HL-60 (cell line): Measurements from ENCODE around the gene SEC14L1.
"Not testable (repeated sequence)": the region's sequence is repeated elsewhere in the genome, so short reads cannot be mapped to it uniquely, and the experiment has no call there.

ENCODE experiments used
- DNase-seq, 2 experiments: peaks; one replicate each; pipeline ENCODE4 v3.0.0-alpha.2; 2010 to 2020; ENCODE audit warnings: low read depth in 1 of 2, low spot score in 1 of 2
- H3K27ac ChIP-seq: fragments of 250-450 bp; sonication (Bioruptor Pico); replicated peaks from 2 replicates; pipeline ENCODE4 v1.5.1; 2020; ENCODE audit warnings: mild to moderate bottlenecking, moderate library complexity
- H3K27me3 ChIP-seq: fragments of 250-450 bp; sonication (Bioruptor Pico); 2 replicates; pipeline ENCODE4 v1.5.1; 2021; ENCODE audit warnings: mild to moderate bottlenecking, moderate library complexity; ENCODE audit not compliant: insufficient read depth, poor library complexity, severe bottlenecking
- H3K4me3 ChIP-seq: replicated peaks from 2 replicates; pipeline ENCODE4 v1.5.1; 2011; ENCODE audit warnings: mild to moderate bottlenecking, control low read depth, low read length; ENCODE audit not compliant: insufficient read depth
- GABPA ChIP-seq: IDR thresholded peaks from 2 replicates; pipeline ENCODE4 v1.6.1; 2012; ENCODE audit warnings: low read depth
- POLR2AphosphoS5 ChIP-seq: IDR thresholded peaks from 2 replicates; pipeline ENCODE4 v1.6.1; 2012; ENCODE audit warnings: low read depth
- SPI1 ChIP-seq: IDR thresholded peaks from 2 replicates; pipeline ENCODE4 v1.6.1; 2012; ENCODE audit warnings: low read depth, mild to moderate bottlenecking, borderline replicate concordance
- TF ChIP-seq, protein P1 (sequence below): IDR thresholded peaks from 2 replicates; pipeline ENCODE4 v1.6.1; 2012; ENCODE audit warnings: low read depth; ENCODE audit not compliant: insufficient replicate concordance
- TF ChIP-seq, protein P2 (sequence below): IDR thresholded peaks from one replicate; pipeline ENCODE4 v1.5.1; 2011; ENCODE audit warnings: low read length, control low read depth, inconsistent platforms; ENCODE audit not compliant: insufficient read depth

The SEC14L1 gene

GRCh38 chr17:77137111-77137510, 3.7 kb upstream of the SEC14L1 start:
- Histone ChIP-seq H3K4me3 (no peak overlapping the region), H3K27me3 (no peaks in the 10 kb centered on the region), H3K27ac (no peak overlapping the region)
- TF ChIP-seq, protein P1, sequence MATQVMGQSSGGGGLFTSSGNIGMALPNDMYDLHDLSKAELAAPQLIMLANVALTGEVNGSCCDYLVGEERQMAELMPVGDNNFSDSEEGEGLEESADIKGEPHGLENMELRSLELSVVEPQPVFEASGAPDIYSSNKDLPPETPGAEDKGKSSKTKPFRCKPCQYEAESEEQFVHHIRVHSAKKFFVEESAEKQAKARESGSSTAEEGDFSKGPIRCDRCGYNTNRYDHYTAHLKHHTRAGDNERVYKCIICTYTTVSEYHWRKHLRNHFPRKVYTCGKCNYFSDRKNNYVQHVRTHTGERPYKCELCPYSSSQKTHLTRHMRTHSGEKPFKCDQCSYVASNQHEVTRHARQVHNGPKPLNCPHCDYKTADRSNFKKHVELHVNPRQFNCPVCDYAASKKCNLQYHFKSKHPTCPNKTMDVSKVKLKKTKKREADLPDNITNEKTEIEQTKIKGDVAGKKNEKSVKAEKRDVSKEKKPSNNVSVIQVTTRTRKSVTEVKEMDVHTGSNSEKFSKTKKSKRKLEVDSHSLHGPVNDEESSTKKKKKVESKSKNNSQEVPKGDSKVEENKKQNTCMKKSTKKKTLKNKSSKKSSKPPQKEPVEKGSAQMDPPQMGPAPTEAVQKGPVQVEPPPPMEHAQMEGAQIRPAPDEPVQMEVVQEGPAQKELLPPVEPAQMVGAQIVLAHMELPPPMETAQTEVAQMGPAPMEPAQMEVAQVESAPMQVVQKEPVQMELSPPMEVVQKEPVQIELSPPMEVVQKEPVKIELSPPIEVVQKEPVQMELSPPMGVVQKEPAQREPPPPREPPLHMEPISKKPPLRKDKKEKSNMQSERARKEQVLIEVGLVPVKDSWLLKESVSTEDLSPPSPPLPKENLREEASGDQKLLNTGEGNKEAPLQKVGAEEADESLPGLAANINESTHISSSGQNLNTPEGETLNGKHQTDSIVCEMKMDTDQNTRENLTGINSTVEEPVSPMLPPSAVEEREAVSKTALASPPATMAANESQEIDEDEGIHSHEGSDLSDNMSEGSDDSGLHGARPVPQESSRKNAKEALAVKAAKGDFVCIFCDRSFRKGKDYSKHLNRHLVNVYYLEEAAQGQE: no peak
- TF ChIP-seq SPI1: no peak
- TF ChIP-seq GABPA: no peak
- TF ChIP-seq, protein P2, sequence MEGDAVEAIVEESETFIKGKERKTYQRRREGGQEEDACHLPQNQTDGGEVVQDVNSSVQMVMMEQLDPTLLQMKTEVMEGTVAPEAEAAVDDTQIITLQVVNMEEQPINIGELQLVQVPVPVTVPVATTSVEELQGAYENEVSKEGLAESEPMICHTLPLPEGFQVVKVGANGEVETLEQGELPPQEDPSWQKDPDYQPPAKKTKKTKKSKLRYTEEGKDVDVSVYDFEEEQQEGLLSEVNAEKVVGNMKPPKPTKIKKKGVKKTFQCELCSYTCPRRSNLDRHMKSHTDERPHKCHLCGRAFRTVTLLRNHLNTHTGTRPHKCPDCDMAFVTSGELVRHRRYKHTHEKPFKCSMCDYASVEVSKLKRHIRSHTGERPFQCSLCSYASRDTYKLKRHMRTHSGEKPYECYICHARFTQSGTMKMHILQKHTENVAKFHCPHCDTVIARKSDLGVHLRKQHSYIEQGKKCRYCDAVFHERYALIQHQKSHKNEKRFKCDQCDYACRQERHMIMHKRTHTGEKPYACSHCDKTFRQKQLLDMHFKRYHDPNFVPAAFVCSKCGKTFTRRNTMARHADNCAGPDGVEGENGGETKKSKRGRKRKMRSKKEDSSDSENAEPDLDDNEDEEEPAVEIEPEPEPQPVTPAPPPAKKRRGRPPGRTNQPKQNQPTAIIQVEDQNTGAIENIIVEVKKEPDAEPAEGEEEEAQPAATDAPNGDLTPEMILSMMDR: no peak
- TF ChIP-seq POLR2AphosphoS5: no peak
- DNase-seq: no peak

GRCh38 chr17:77137886-77138285, 2.9 kb upstream of the SEC14L1 start:
- H3K27me3 ChIP-seq, H3K27ac ChIP-seq, H3K4me3 ChIP-seq: not testable (repeated sequence)
- peak in 1 of 2 experiments; percentile 2 for DNase-seq

DNA sequence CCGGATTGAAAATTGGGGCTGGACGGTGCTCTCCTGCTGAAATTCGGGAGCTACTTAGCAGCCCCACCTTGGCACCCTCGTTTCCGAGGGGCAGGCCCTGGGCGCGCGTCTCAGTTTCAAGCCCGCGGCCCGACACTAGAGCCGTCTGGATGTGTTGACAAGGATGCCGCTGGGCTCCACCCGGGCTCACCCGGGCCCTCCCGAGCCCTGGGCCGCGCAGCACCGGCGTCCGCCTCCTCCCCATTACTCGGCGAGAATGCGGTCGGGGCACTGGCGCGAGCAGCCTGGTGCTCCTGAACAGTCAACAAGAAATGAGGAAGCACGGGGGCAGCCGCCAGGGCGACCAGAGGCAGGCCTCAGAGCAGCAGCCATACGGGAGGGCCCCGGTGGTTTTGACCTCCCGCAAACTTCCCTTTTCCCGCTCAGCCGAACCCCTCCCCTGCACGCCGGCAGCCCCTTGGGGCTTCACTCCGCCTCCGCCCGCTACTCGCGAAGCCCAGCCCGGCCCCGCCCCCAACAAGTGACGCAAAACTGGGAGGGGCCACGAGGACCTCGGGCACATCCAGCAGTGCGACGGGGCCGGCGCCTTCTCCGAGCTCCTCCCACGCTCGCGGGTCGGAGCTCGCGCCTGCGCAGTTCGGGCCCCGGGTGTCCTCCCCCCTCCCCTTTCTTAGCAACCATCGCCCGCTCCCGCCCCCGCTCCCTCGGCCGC, 447 bp upstream of the SEC14L1 start:
- TF ChIP-seq, protein P1: peak; percentile 73
- peak; percentile 85 for TF ChIP-seq POLR2AphosphoS5
- TF ChIP-seq GABPA: no peak
- peak; percentile 79 for TF ChIP-seq SPI1
- TF ChIP-seq, protein P2: no peak
- Histone ChIP-seq H3K27ac (peak overlapping the region; percentile 96), H3K4me3 (peak overlapping the region; percentile 3), H3K27me3 (no peaks in the 10 kb centered on the region)
- peak; percentile 97 to 100 for DNase-seq

GRCh38 chr17:77141846-77142449, 1.2 kb downstream of the SEC14L1 start:
- TF ChIP-seq, protein P2: no peak
- TF ChIP-seq POLR2AphosphoS5: no peak
- no peaks in the 10 kb centered on the region for H3K27me3 ChIP-seq
- H3K4me3 ChIP-seq: peak overlapping the region; percentile 74; the same call in 1 of the 2 replicates
- no peak overlapping the region for H3K27ac ChIP-seq
- no peak for DNase-seq
